Neural progenitor cell (in vitro differentiated cells): Measurements from ENCODE around the gene STC2. TPM values are rescaled to one million over a fixed set of nuclear protein-coding genes. Genes with fewer than 3 reads are reported as not detected.

ENCODE experiments used
- DNase-seq: peaks from one replicate; pipeline ENCODE4 v3.0.0-alpha.2; 2016; ENCODE audit warnings: low spot score
- H2AFZ ChIP-seq: fragments of 200-600 bp; sonication (generic); replicated peaks from 2 replicates; pipeline ENCODE4 v1.6.1; 2016; ENCODE audit warnings: antibody characterized with exemption
- H3F3A ChIP-seq: fragments of 200-600 bp; sonication (generic); 2 replicates; pipeline ENCODE4 v1.6.1; 2016; ENCODE audit warnings: antibody characterized with exemption, low read depth
- H3K27ac ChIP-seq: fragments of 200-600 bp; sonication (generic); 2 replicates; pipeline ENCODE4 v1.5.1; 2016; ENCODE audit warnings: mild to moderate bottlenecking
- H3K27me3 ChIP-seq: fragments of 200-600 bp; sonication (generic); 2 replicates; pipeline ENCODE4 v1.6.1; 2016; ENCODE audit warnings: mild to moderate bottlenecking, moderate library complexity
- H3K36me3 ChIP-seq: fragments of 200-600 bp; sonication (generic); 2 replicates; pipeline ENCODE4 v1.5.1; 2016
- H3K4me1 ChIP-seq: fragments of 200-600 bp; sonication (generic); 2 replicates; pipeline ENCODE4 v1.6.1; 2016; ENCODE audit warnings: mixed run types
- H3K4me2 ChIP-seq: fragments of 200-600 bp; sonication (generic); 2 replicates; pipeline ENCODE4 v1.6.1; 2016
- H3K4me3 ChIP-seq: fragments of 200-600 bp; sonication (generic); 2 replicates; pipeline ENCODE4 v1.5.1; 2016
- H3K79me2 ChIP-seq: fragments of 200-600 bp; sonication (generic); 2 replicates; pipeline ENCODE4 v1.6.1; 2016; ENCODE audit warnings: low read depth
- H3K9ac ChIP-seq: fragments of 200-600 bp; sonication (generic); 2 replicates; pipeline ENCODE4 v1.6.1; 2016
- H3K9me3 ChIP-seq: fragments of 200-600 bp; sonication (generic); 2 replicates; pipeline ENCODE4 v1.5.1; 2016; ENCODE audit warnings: low read depth
- H4K20me1 ChIP-seq: fragments of 200-600 bp; sonication (generic); 2 replicates; pipeline ENCODE4 v1.6.1; 2016; ENCODE audit warnings: low read depth
- H3K27ac Mint-ChIP-seq: 3 replicates; pipeline ENCODE4 v1.8.0; 2021; ENCODE audit warnings: mixed read lengths
- H3K27me3 Mint-ChIP-seq: 2 replicates; pipeline ENCODE4 v1.8.0; 2022; ENCODE audit warnings: low read depth, mild to moderate bottlenecking, inconsistent platforms, moderate library complexity, mixed read lengths; ENCODE audit not compliant: insufficient read depth
- H3K36me3 Mint-ChIP-seq: 3 replicates; pipeline ENCODE4 v1.8.0; 2021; ENCODE audit warnings: mixed read lengths
- H3K4me1 Mint-ChIP-seq: 3 replicates; pipeline ENCODE4 v1.8.0; 2021; ENCODE audit warnings: mixed read lengths
- H3K4me3 Mint-ChIP-seq: 3 replicates; pipeline ENCODE4 v1.8.0; 2021; ENCODE audit warnings: mild to moderate bottlenecking, moderate library complexity, mixed read lengths
- H3K9me3 Mint-ChIP-seq: 3 replicates; pipeline ENCODE4 v1.8.0; 2020; ENCODE audit warnings: mixed read lengths
- EZH2 ChIP-seq: fragments of 200-600 bp; sonication (generic); IDR thresholded peaks from 2 replicates; pipeline ENCODE4 v1.6.1; 2017; ENCODE audit warnings: antibody characterized with exemption, mild to moderate bottlenecking, moderate library complexity
- EZH2phosphoT487 ChIP-seq: fragments of 200-600 bp; sonication (generic); IDR thresholded peaks from 2 replicates; pipeline ENCODE4 v1.6.1; 2017; ENCODE audit warnings: antibody characterized with exemption
- total RNA-seq: library from RNA; depleted of rRNA; stranded (reverse); fragments of >200 nt; gene quantifications from 2 replicates; pipeline ENCODE4 v1.2.3, GENCODE V29; 2015; ENCODE audit warnings: low replicate concordance
- TF ChIP-seq, protein P1 (sequence below): fragments of 200-600 bp; sonication (generic); IDR thresholded peaks from 2 replicates; pipeline ENCODE4 v1.5.1; 2017; ENCODE audit warnings: antibody characterized with exemption, mild to moderate bottlenecking

Gene STC2
- total RNA-seq, 1 donor from 2014 or later, result 25.3 TPM

DNA sequence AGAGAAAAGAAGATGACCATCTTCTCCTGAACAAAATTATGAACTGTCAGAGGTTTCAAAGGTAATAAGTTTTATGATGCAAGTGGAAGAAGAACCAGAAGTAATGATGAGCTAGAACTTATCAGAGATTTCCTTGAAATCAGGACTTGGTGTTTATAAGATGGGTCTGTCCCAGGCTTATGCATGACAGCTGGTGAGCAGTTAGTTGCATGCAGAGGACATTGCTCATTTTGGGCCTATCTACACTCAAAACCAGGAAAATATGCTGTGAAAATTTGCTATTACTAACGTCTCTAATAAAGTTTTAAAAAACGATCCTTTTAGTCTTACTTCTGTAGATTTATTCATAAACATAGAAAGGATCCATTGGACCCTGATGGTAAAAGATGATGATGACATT is 6.6 kb upstream of the STC2 start:
- no peaks in the 10 kb centered on the region for H3K36me3 ChIP-seq
- H3K9me3 Mint-ChIP-seq, result no peaks in the 10 kb centered on the region
- no peaks in the 10 kb centered on the region for H4K20me1 ChIP-seq
- H3F3A ChIP-seq, result peaks cover 12% of the 10 kb centered on the region
- TF ChIP-seq, protein P1, sequence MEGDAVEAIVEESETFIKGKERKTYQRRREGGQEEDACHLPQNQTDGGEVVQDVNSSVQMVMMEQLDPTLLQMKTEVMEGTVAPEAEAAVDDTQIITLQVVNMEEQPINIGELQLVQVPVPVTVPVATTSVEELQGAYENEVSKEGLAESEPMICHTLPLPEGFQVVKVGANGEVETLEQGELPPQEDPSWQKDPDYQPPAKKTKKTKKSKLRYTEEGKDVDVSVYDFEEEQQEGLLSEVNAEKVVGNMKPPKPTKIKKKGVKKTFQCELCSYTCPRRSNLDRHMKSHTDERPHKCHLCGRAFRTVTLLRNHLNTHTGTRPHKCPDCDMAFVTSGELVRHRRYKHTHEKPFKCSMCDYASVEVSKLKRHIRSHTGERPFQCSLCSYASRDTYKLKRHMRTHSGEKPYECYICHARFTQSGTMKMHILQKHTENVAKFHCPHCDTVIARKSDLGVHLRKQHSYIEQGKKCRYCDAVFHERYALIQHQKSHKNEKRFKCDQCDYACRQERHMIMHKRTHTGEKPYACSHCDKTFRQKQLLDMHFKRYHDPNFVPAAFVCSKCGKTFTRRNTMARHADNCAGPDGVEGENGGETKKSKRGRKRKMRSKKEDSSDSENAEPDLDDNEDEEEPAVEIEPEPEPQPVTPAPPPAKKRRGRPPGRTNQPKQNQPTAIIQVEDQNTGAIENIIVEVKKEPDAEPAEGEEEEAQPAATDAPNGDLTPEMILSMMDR, result no peak
- no peak for TF ChIP-seq EZH2phosphoT487
- TF ChIP-seq EZH2, result no peak
- no peak for DNase-seq
- no peak overlapping the region for H3K4me2 ChIP-seq
- no peak overlapping the region for H3K4me3 Mint-ChIP-seq
- no peak overlapping the region for H3K9ac ChIP-seq
- peaks cover 12% of the 10 kb centered on the region for H3K27me3 Mint-ChIP-seq
- H3K36me3 Mint-ChIP-seq, result no peaks in the 10 kb centered on the region
- peaks cover 16% of the 10 kb centered on the region for H3K4me1 ChIP-seq
- peaks cover 11% of the 10 kb centered on the region for H3K4me1 Mint-ChIP-seq
- H3K27ac ChIP-seq, result no peak overlapping the region
- no peaks in the 10 kb centered on the region for H3K79me2 ChIP-seq
- H3K27me3 ChIP-seq, result peaks cover 12% of the 10 kb centered on the region
- H2AFZ ChIP-seq, result no peak overlapping the region
- H3K4me3 ChIP-seq, result no peak overlapping the region
- H3K27ac Mint-ChIP-seq, result no peak overlapping the region
- no peaks in the 10 kb centered on the region for H3K9me3 ChIP-seq

DNA sequence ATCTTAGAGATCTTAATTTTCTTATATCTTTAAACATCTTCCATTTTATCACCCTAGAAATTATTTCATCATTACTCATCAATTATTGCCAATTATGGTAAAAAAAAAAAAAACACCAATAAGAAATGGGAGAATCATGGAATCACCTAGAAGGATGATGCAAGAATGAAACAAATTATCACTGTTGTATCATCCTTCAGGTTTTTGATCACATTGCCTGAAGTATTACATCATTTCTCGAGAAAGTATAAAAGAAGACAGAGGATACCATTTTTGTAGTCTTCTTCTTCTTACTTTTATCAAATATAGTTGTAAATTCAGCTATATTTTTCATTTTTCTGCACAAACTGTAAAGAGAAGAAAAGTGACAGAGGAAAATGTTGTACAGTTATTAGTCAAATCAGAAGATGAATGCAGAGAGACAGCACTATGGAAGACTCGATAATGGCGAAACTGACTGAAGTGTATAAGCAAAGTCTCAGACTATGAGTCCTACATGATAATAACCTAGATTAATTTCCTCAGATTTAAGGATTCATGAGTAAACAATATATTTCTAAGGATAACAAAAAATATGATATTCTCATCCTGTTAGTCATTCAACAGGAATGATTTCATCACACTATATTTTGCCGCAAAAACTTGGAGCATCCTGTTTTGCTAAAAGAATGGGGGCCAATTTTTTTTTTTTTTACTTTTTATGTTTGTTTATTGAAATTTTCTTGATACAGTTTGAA is 5.9 kb upstream of the STC2 start:
- Histone ChIP-seq H3K79me2 (no peaks in the 10 kb centered on the region), H4K20me1 (no peaks in the 10 kb centered on the region), H3K9me3 (no peaks in the 10 kb centered on the region), H3F3A (peaks cover 18% of the 10 kb centered on the region), H3K9ac (no peak overlapping the region), H3K27me3 (peaks cover 13% of the 10 kb centered on the region), H3K4me2 (no peak overlapping the region), H2AFZ (no peak overlapping the region), H3K27ac (no peak overlapping the region), H3K36me3 (no peaks in the 10 kb centered on the region), H3K4me3 (no peak overlapping the region), H3K4me1 (peaks cover 16% of the 10 kb centered on the region)
- no peak overlapping the region for H3K4me3 Mint-ChIP-seq
- peaks cover 13% of the 10 kb centered on the region for H3K4me1 Mint-ChIP-seq
- no peak for DNase-seq
- H3K27ac Mint-ChIP-seq, result no peak overlapping the region
- H3K36me3 Mint-ChIP-seq, result no peaks in the 10 kb centered on the region
- peaks cover 1% of the 10 kb centered on the region for H3K9me3 Mint-ChIP-seq
- peaks cover 14% of the 10 kb centered on the region for H3K27me3 Mint-ChIP-seq
- TF ChIP-seq EZH2phosphoT487 (no peak), EZH2 (no peak)
- TF ChIP-seq, protein P1, result no peak

DNA sequence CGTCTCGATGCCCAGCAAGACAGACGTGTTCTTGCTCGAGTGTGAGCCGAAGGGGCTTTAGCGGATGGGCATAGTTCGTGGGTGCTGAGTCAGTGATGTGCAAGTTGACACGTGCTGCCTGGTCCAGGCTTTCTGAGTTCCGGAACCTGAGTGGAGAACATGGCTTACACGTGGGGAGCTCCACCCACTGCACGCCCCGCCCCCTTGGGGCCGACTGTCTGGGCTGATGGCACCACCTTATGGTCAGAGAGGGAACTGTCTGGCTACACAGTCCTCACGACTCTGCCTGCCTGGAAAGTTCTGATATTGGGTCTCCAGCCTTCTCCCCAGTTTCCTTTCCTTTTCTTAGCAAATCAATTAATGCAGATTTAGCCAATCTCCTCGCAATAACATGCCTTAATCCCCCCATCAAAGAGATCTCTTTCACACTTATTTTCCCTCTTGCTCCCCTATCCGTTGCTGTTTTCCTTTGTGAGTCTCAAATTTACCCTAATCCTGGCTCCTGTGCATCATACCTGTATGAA is 3.8 kb upstream of the STC2 start:
- Histone ChIP-seq H3K27me3 (peaks cover 21% of the 10 kb centered on the region), H3K27ac (no peak overlapping the region), H4K20me1 (peaks cover 8% of the 10 kb centered on the region), H3F3A (peaks cover 24% of the 10 kb centered on the region), H2AFZ (no peak overlapping the region), H3K9me3 (no peaks in the 10 kb centered on the region), H3K4me3 (no peak overlapping the region), H3K4me1 (peaks cover 21% of the 10 kb centered on the region), H3K4me2 (no peak overlapping the region), H3K36me3 (no peaks in the 10 kb centered on the region), H3K79me2 (peaks cover 10% of the 10 kb centered on the region), H3K9ac (no peak overlapping the region)
- DNase-seq, result peak; percentile 83
- peaks cover 31% of the 10 kb centered on the region for H3K27me3 Mint-ChIP-seq
- H3K4me1 Mint-ChIP-seq, result peaks cover 23% of the 10 kb centered on the region
- no peak overlapping the region for H3K27ac Mint-ChIP-seq
- peaks cover 3% of the 10 kb centered on the region for H3K9me3 Mint-ChIP-seq
- TF ChIP-seq, protein P1, result peak; percentile 77
- TF ChIP-seq EZH2phosphoT487, result no peak
- no peak for TF ChIP-seq EZH2
- no peaks in the 10 kb centered on the region for H3K36me3 Mint-ChIP-seq
- H3K4me3 Mint-ChIP-seq, result no peak overlapping the region
